GM18909 (cell line): ENCODE results near the gene GRB10.
"Not testable (repeated sequence)": the region's sequence is repeated elsewhere in the genome, so short reads cannot be mapped to it uniquely, and the experiment has no call there.

Experiments
- ATAC-seq: cut with Tn5 transposase; IDR thresholded peaks from one replicate; pipeline ENCODE4 v1.9.1; 2021; ENCODE audit warnings: mild to moderate bottlenecking; ENCODE audit not compliant: unreplicated experiment, poor library complexity

Gene GRB10

GRCh38 chr7:50781381-50782293, 1.1 kb downstream of the GRB10 start:
- no peak for ATAC-seq

GRCh38 chr7:50780436-50780835, 2.3 kb downstream of the GRB10 start:
- no peak for ATAC-seq

GRCh38 chr7:50779427-50779826, 3.3 kb downstream of the GRB10 start:
- no peak for ATAC-seq

- no peak for ATAC-seq
These were observed 4.5 kb downstream of the GRB10 start for GRCh38 chr7:50778189-50778588.

- no peak for ATAC-seq
These were observed 6.9 kb downstream of the GRB10 start for GRCh38 chr7:50775836-50776235.

GRCh38 chr7:50775231-50775630, 7.5 kb downstream of the GRB10 start:
- no peak for ATAC-seq

- no peak for ATAC-seq
These were observed 8.4 kb downstream of the GRB10 start for GRCh38 chr7:50774319-50774718.

- not testable (repeated sequence) for ATAC-seq
These were observed 9.6 kb downstream of the GRB10 start for GRCh38 chr7:50773071-50773470.

GRCh38 chr7:50771120-50772002, 11.3 kb downstream of the GRB10 start:
- ATAC-seq, result no peak

GRCh38 chr7:50768485-50769474, 13.9 kb downstream of the GRB10 start:
- ATAC-seq, result no peak

GRCh38 chr7:50766849-50767207, 15.9 kb downstream of the GRB10 start:
- no peak for ATAC-seq

GRCh38 chr7:50766106-50766848, 16.4 kb downstream of the GRB10 start:
- ATAC-seq, result no peak

- ATAC-seq, result no peak
These were observed 20.4 kb downstream of the GRB10 start for GRCh38 chr7:50762337-50762736.

- no peak for ATAC-seq
These were observed 21.0 kb downstream of the GRB10 start for GRCh38 chr7:50761713-50762112.

- ATAC-seq, result no peak
These were observed 24.8 kb downstream of the GRB10 start for GRCh38 chr7:50757703-50758390.

GRCh38 chr7:50756180-50756579, 26.5 kb downstream of the GRB10 start:
- no peak for ATAC-seq

GRCh38 chr7:50754684-50755083, 28.0 kb downstream of the GRB10 start:
- no peak for ATAC-seq

- no peak for ATAC-seq
These were observed 28.5 kb downstream of the GRB10 start for GRCh38 chr7:50754241-50754640.

- ATAC-seq, result no peak
These were observed 30.3 kb downstream of the GRB10 start for GRCh38 chr7:50752422-50752821.
